NCI-H128 (cell line): ENCODE results near the gene HPSE2.

Experiments used
- DNase-seq: peaks from one replicate; lab custom pipeline; 2025; ENCODE audit not compliant: unreplicated experiment; lab: John Stamatoyannopoulos, UW

Gene HPSE2

GRCh38 chr10:98855403-98856189, 380.1 kb downstream of the HPSE2 start:
- DNase-seq = no peak

GRCh38 chr10:98852686-98853085, 383.0 kb downstream of the HPSE2 start:
- no peak for DNase-seq

GRCh38 chr10:98848361-98848760, 387.3 kb downstream of the HPSE2 start:
- no peak for DNase-seq

GRCh38 chr10:98846787-98847186, 388.9 kb downstream of the HPSE2 start:
- DNase-seq = no peak

GRCh38 chr10:98833542-98833941, 402.1 kb downstream of the HPSE2 start:
- no peak for DNase-seq

GRCh38 chr10:98832738-98833137, 402.9 kb downstream of the HPSE2 start:
- no peak for DNase-seq

GRCh38 chr10:98832196-98832595, 403.5 kb downstream of the HPSE2 start:
- DNase-seq = no peak

- DNase-seq = no peak
These were observed 404.3 kb downstream of the HPSE2 start for GRCh38 chr10:98831391-98831790.

- DNase-seq = no peak
These were observed 409.9 kb downstream of the HPSE2 start for GRCh38 chr10:98825741-98826140.

- DNase-seq = no peak
These were observed 418.3 kb downstream of the HPSE2 start for GRCh38 chr10:98817396-98817795.

GRCh38 chr10:98815039-98815885, 420.4 kb downstream of the HPSE2 start:
- DNase-seq = no peak

GRCh38 chr10:98814470-98814869, 421.2 kb downstream of the HPSE2 start:
- no peak for DNase-seq

GRCh38 chr10:98808282-98808892, 427.3 kb downstream of the HPSE2 start:
- no peak for DNase-seq

- DNase-seq = no peak
These were observed 435.4 kb downstream of the HPSE2 start for GRCh38 chr10:98800263-98800662.

- DNase-seq = no peak
These were observed 440.2 kb downstream of the HPSE2 start for GRCh38 chr10:98795467-98795866.

GRCh38 chr10:98790817-98791216, 444.8 kb downstream of the HPSE2 start:
- no peak for DNase-seq

GRCh38 chr10:98778277-98778759, 457.3 kb downstream of the HPSE2 start:
- no peak for DNase-seq

GRCh38 chr10:98758463-98758862, 477.2 kb downstream of the HPSE2 start:
- DNase-seq = no peak

GRCh38 chr10:98748298-98748697, 487.4 kb downstream of the HPSE2 start:
- DNase-seq = no peak

- no peak for DNase-seq
These were observed 490.0 kb downstream of the HPSE2 start for GRCh38 chr10:98745645-98746044.

- DNase-seq = no peak
These were observed 515.1 kb downstream of the HPSE2 start for GRCh38 chr10:98720551-98720950.

- no peak for DNase-seq
These were observed 522.1 kb downstream of the HPSE2 start for GRCh38 chr10:98713586-98713985.
